Natural killer cell (primary cell): Measurements from ENCODE around the gene NELFE. TPM values are rescaled to one million over a fixed set of nuclear protein-coding genes. Genes with fewer than 3 reads are reported as not detected.
A peak's percentile ranks its signal among the peaks of the same experiment; 100 is the strongest.
"Not testable (repeated sequence)": the region's sequence is repeated elsewhere in the genome, so short reads cannot be mapped to it uniquely, and the experiment has no call there.

ENCODE experiments used
- ATAC-seq, 3 donors: fragments of 150-1000 bp in 2 of 3; fragments of 200-7000 bp in 1 of 3; cut with Tn5 transposase; 1 replicate in 1 of 3; 2 replicates in 2 of 3; pipeline ENCODE4 v1.10.0; 2021; ENCODE audit warnings: mild to moderate bottlenecking in 2 of 3, moderate library complexity in 2 of 3
- DNase-seq, 2 donors: peaks; one replicate each; pipeline versions ENCODE4 v3.0.0 to v3.0.0-alpha.2; 2013 to 2021; ENCODE audit warnings: mixed read lengths in 1 of 2
- H3K27ac ChIP-seq: one replicate; pipeline ENCODE4 v1.5.1; 2013; ENCODE audit warnings: mild to moderate bottlenecking, low read length
- H3K27me3 ChIP-seq: one replicate; pipeline ENCODE4 v1.6.1; 2013; ENCODE audit warnings: low read length; ENCODE audit not compliant: control insufficient read depth, insufficient read depth
- H3K36me3 ChIP-seq: one replicate; pipeline ENCODE4 v1.6.1; 2013; ENCODE audit warnings: low read length; ENCODE audit not compliant: control insufficient read depth, insufficient read depth
- H3K4me1 ChIP-seq: one replicate; pipeline ENCODE4 v1.6.1; 2013; ENCODE audit warnings: low read length; ENCODE audit not compliant: control insufficient read depth, insufficient read depth
- H3K4me3 ChIP-seq: one replicate; pipeline ENCODE4 v1.5.1; 2013; ENCODE audit warnings: low read length
- H3K9me3 ChIP-seq: one replicate; pipeline ENCODE4 v1.6.1; 2013; ENCODE audit warnings: low read length; ENCODE audit not compliant: control insufficient read depth, insufficient read depth
- H3K27ac Mint-ChIP-seq, 2 donors: one replicate each; pipeline ENCODE4 v1.8.0; 2022; ENCODE audit warnings: mild to moderate bottlenecking in 2 of 2, mixed read lengths in 2 of 2, moderate library complexity in 1 of 2
- H3K27me3 Mint-ChIP-seq, 2 donors: one replicate each; pipeline ENCODE4 v1.8.0; 2022; ENCODE audit warnings: low read depth in 2 of 2, mixed read lengths in 2 of 2
- H3K36me3 Mint-ChIP-seq: one replicate; pipeline ENCODE4 v1.8.0; 2022; ENCODE audit warnings: mixed read lengths
- H3K4me1 Mint-ChIP-seq, 2 donors: one replicate each; pipeline ENCODE4 v1.8.0; 2022; ENCODE audit warnings: mixed read lengths in 2 of 2
- H3K4me3 Mint-ChIP-seq: one replicate; pipeline ENCODE4 v1.8.0; 2022; ENCODE audit warnings: mild to moderate bottlenecking, moderate library complexity, mixed read lengths
- H3K9me3 Mint-ChIP-seq, 2 donors: one replicate each; pipeline ENCODE4 v1.8.0; 2022; ENCODE audit warnings: mixed read lengths in 2 of 2
- WGBS: methylation state at CpG from one replicate; pipeline ENCODE4 v1.1.7; 2013; ENCODE audit warnings: missing lambda C conversion rate; ENCODE audit not compliant: insufficient coverage; 5-methylcytosine and 5-hydroxymethylcytosine counted together
- intact Hi-C: fragments of 100-400 bp; cut with micrococcal nuclease; formaldehyde crosslinking; loops from one replicate; pipeline ENCODE4 v1.14.2; 2022
- total RNA-seq, 4 donors: library from RNA; stranded (reverse); fragments of 120-200 nt in 1 of 4; gene quantifications; one replicate each; pipeline versions ENCODE4 v1.2.3 to v1.2.4, GENCODE V29; 2013 to 2022

The NELFE gene
- total RNA-seq, 3 donors from 2014 or later (not counting 1 experiment from before 2014, with no cell fraction given): 52.6 to 62.3 (median 56.3) TPM

DNA sequence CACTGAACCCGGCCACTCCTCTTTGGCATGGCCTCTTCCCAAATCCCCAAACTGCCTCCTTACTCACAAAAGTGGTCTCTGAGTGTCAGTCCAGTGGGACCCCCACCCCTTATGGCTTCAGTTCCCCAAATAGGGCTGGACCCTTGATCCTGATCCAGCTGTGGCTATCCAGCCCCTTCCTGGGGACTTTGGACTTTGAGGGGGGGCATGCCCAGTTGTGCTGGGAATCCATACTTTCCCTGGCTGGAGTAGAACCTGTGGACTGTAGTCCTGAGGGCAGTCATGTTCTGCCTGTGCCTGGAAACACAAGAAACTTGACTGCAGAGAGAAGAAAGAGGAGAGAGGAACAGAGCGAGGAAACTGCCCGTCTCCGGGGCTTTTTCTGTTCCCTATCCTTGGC is 45.6 kb upstream of the NELFE start:
- H3K36me3 Mint-ChIP-seq, intact Hi-C loops, DNase-seq, ATAC-seq, H3K36me3 ChIP-seq, H3K4me3 ChIP-seq, H3K4me1 ChIP-seq, H3K27me3 ChIP-seq, H3K4me3 Mint-ChIP-seq, H3K27me3 Mint-ChIP-seq, H3K9me3 Mint-ChIP-seq, H3K9me3 ChIP-seq, H3K27ac ChIP-seq: not testable (repeated sequence)
- Mint-ChIP-seq H3K4me1 (peaks cover 9 to 11% of the 10 kb centered on the region in 2 donors), H3K27ac (peak overlapping the region in 1 of 2 donors; percentile 75)
- WGBS: 65% methylated on average over 3 of the region's 4 CpGs

GRCh38 chr6:32003301-32003700 is 44.5 kb upstream of the NELFE start:
- H3K27me3 Mint-ChIP-seq, intact Hi-C loops, H3K27ac Mint-ChIP-seq, H3K4me3 Mint-ChIP-seq, H3K9me3 ChIP-seq, H3K36me3 Mint-ChIP-seq, H3K36me3 ChIP-seq, ATAC-seq, H3K9me3 Mint-ChIP-seq, H3K4me3 ChIP-seq, H3K27ac ChIP-seq, H3K4me1 ChIP-seq, DNase-seq, H3K27me3 ChIP-seq: not testable (repeated sequence)
- H3K4me1 Mint-ChIP-seq: peaks cover 9 to 11% of the 10 kb centered on the region in 2 donors
- WGBS: no CpG with 5 or more reads among the region's 7 CpGs

DNA sequence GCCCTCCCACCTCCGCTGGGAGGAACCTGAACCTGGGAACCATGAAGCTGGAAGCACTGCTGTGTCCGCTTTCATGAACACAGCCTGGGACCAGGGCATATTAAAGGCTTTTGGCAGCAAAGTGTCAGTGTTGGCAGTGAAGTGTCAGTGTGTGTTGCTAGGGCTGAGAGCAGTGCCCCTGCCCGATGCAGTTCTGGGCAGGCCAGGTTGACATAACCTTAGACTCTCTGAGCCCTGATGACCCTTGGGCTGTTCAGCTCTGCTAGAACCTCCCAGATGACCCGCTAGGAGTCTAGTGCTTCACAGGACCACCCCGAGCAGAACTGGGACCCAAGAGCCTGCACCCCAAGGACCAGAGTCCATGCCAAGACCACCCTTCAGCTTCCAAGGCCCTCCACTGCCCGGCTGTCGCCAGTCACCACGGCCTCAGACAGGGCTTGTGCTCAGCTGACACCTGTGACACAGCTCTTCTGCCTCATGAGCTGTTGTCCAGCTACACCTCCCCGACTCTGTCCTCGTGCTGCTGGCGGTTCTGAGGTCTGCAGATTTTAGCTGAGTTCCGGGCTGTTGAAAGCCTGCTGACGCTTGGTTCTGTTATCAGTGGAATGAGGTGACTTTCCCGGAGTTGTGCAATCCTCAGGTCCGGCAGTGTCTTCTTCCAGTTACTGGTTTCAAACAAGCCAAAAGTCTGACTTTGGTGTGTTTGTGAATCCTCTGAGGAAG is 43.9 kb upstream of the NELFE start:
- H3K27me3 ChIP-seq, H3K36me3 Mint-ChIP-seq, intact Hi-C loops, H3K4me3 Mint-ChIP-seq, H3K27ac Mint-ChIP-seq, H3K4me1 ChIP-seq, H3K36me3 ChIP-seq, H3K27me3 Mint-ChIP-seq, H3K27ac ChIP-seq, H3K9me3 ChIP-seq, H3K9me3 Mint-ChIP-seq, DNase-seq, H3K4me3 ChIP-seq: not testable (repeated sequence)
- H3K4me1 Mint-ChIP-seq: peaks cover 9 to 11% of the 10 kb centered on the region in 2 donors
- WGBS: no CpG with 5 or more reads among the region's 15 CpGs
- peak in 1 of 3 donors; percentile 60 for ATAC-seq

DNA sequence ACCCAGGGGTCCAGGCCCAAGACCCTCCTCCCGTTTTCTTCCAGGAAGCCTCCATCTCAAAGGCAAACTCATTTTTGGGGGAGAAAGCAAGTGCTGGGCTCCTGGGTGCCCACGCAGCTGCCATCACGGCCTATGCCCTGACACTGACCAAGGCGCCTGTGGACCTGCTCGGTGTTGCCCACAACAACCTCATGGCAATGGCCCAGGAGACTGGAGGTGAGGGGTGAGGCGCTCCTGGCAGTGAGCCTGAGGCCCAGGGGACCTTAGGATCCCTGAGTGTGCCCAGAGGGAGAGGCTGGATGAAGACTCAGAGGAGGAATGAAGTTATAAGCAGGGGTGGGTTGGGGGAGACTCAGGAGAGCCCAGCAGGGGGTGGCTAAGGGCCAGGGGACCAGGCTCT is 37.6 kb upstream of the NELFE start:
- H3K4me1 ChIP-seq, H3K4me3 ChIP-seq, H3K4me3 Mint-ChIP-seq, H3K27me3 ChIP-seq, H3K36me3 Mint-ChIP-seq, H3K9me3 Mint-ChIP-seq, H3K4me1 Mint-ChIP-seq, H3K9me3 ChIP-seq, H3K27ac Mint-ChIP-seq, H3K36me3 ChIP-seq, DNase-seq, ATAC-seq, intact Hi-C loops, H3K27me3 Mint-ChIP-seq, H3K27ac ChIP-seq: not testable (repeated sequence)
- 93% methylated on average over 5 of the region's 6 CpGs for WGBS

DNA sequence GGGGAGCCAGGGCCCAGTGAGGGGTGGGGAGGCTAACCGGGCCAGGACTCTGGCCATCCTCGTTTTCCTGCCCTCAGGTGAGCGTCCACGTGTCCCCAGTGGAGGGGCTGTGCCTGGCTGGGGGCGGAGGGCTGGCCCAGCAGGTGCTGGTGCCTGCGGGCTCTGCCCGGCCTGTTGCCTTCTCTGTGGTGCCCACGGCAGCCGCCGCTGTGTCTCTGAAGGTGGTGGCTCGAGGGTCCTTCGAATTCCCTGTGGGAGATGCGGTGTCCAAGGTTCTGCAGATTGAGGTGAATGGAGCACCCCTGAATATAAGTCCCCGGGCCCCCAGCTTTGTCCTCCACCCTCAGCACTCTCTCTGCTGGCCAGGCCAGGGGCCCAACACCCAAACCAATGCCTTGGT is 35.6 kb upstream of the NELFE start:
- H3K36me3 ChIP-seq, H3K27me3 Mint-ChIP-seq, intact Hi-C loops, H3K4me3 Mint-ChIP-seq, H3K27me3 ChIP-seq, H3K27ac ChIP-seq, H3K9me3 Mint-ChIP-seq, H3K4me1 Mint-ChIP-seq, DNase-seq, ATAC-seq, H3K9me3 ChIP-seq, H3K27ac Mint-ChIP-seq, H3K36me3 Mint-ChIP-seq, H3K4me1 ChIP-seq, H3K4me3 ChIP-seq: not testable (repeated sequence)
- WGBS: no CpG with 5 or more reads among the region's 14 CpGs

- H3K4me3 Mint-ChIP-seq, H3K27ac ChIP-seq, H3K27ac Mint-ChIP-seq, H3K9me3 Mint-ChIP-seq, H3K27me3 Mint-ChIP-seq, H3K27me3 ChIP-seq, H3K4me3 ChIP-seq, H3K4me1 ChIP-seq, H3K36me3 ChIP-seq, H3K9me3 ChIP-seq, intact Hi-C loops, H3K36me3 Mint-ChIP-seq, H3K4me1 Mint-ChIP-seq, ATAC-seq, DNase-seq: not testable (repeated sequence)
- WGBS: no CpG with 5 or more reads among the region's 10 CpGs
Measured at GRCh38 chr6:31989363-31989762, 30.6 kb upstream of the NELFE start.

DNA sequence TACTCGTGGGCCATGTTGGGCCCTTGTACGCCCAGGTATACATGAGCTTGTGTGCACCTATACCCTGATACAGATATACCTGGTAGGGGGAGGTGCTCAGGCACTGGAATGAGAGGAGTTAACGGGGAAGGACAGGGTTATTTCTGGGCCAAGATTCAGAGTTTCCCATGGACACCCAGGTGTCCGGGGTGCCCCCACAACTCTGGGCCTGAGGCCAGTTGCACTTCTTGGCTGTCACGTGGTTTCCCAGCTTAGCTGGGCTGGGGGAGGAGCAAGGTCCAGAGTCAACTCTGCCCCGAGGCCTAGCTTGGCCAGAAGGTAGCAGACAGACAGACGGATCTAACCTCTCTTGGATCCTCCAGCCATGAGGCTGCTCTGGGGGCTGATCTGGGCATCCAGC is 23.0 kb upstream of the NELFE start, which contains the start of gene C4A:
TSS of gene C4A (plus strand) at position 314 of the 400 bp plus-strand sequence. CDS start at position 365, 51 bp downstream.
- H3K9me3 Mint-ChIP-seq, H3K27ac Mint-ChIP-seq, H3K4me3 ChIP-seq, H3K36me3 Mint-ChIP-seq, H3K27me3 Mint-ChIP-seq, H3K4me1 Mint-ChIP-seq, H3K9me3 ChIP-seq, H3K27ac ChIP-seq, H3K4me1 ChIP-seq, H3K27me3 ChIP-seq, H3K4me3 Mint-ChIP-seq, intact Hi-C loops, DNase-seq, H3K36me3 ChIP-seq: not testable (repeated sequence)
- ATAC-seq: peak in 1 of 3 donors; percentile 17
- WGBS: no CpG with 5 or more reads among the region's 7 CpGs

DNA sequence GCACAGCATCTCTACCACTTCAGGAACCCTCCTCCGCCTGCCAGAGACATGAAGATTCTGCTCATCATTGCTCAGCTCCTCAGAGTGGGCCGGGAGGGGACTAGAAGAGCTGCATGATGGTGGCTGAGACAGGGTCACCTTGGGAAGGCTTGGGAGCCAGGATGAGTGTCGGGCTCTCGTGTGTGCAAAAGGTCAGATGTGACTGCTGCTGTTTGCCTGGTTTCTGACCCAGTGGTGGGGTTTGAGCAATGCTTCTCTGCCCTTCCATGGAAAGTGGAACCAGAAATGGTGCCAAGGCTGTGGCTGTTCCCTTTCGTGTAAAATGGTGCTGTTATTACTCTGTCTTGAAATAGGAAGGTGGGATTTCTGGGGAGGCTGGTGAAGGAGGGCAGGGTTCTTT is 22.2 kb upstream of the NELFE start:
- H3K27ac Mint-ChIP-seq, H3K27me3 ChIP-seq, H3K4me1 ChIP-seq, H3K36me3 Mint-ChIP-seq, H3K4me3 Mint-ChIP-seq, intact Hi-C loops, H3K27ac ChIP-seq, H3K4me1 Mint-ChIP-seq, H3K9me3 ChIP-seq, ATAC-seq, H3K4me3 ChIP-seq, H3K9me3 Mint-ChIP-seq, H3K27me3 Mint-ChIP-seq, H3K36me3 ChIP-seq, DNase-seq: not testable (repeated sequence)
- WGBS: no CpG with 5 or more reads among the region's 5 CpGs
